DND-41 (cell line): ENCODE data around the gene C1QTNF6.
A peak's percentile ranks its signal among the peaks of the same experiment; 100 is the strongest.

Experiments
- ATAC-seq: fragments of 200-7000 bp; cut with Tn5 transposase; 3 replicates; pipeline ENCODE4 v1.9.1; 2021; ENCODE audit warnings: low read depth; ENCODE audit not compliant: insufficient read depth
- DNase-seq: peaks from one replicate; pipeline ENCODE4 v3.0.0-alpha.2; 2020
- H2AFZ ChIP-seq: 2 replicates; pipeline ENCODE4 v1.6.0; 2012; ENCODE audit warnings: low read depth, low read length
- H3K27ac ChIP-seq: 2 replicates; pipeline ENCODE4 v1.5.1; 2012; ENCODE audit warnings: low read length, inconsistent platforms
- H3K27me3 ChIP-seq: fragments of 200-600 bp; sonication (generic); 2 replicates; pipeline ENCODE4 v1.6.0; 2012; ENCODE audit warnings: low read length, mild to moderate bottlenecking, inconsistent platforms; ENCODE audit not compliant: insufficient read depth, poor library complexity
- H3K36me3 ChIP-seq: 2 replicates; pipeline ENCODE4 v1.5.1; 2012; ENCODE audit warnings: low read length, inconsistent platforms; ENCODE audit not compliant: insufficient read depth
- H3K4me1 ChIP-seq: 2 replicates; pipeline ENCODE4 v1.5.1; 2012; ENCODE audit warnings: mild to moderate bottlenecking, low read length; ENCODE audit not compliant: insufficient read depth
- H3K4me2 ChIP-seq: 2 replicates; pipeline ENCODE4 v1.6.0; 2012; ENCODE audit warnings: mild to moderate bottlenecking, moderate library complexity, low read length, inconsistent platforms; ENCODE audit not compliant: insufficient read depth
- H3K4me3 ChIP-seq, 2 experiments: fragments of 200-600 bp in 1 of 2; shearing (Covaris generic) in 1 of 2; 2 replicates each; pipeline ENCODE4 v1.5.1; 2012 to 2016; ENCODE audit warnings: inconsistent platforms in 2 of 2, low read length in 2 of 2, mild to moderate bottlenecking in 2 of 2, low read depth in 1 of 2, moderate library complexity in 1 of 2
- H3K79me2 ChIP-seq: 2 replicates; pipeline ENCODE4 v1.6.0; 2012; ENCODE audit warnings: low read length, inconsistent platforms; ENCODE audit not compliant: insufficient read depth
- H3K9ac ChIP-seq: 2 replicates; pipeline ENCODE4 v1.6.0; 2012; ENCODE audit warnings: low read depth, mild to moderate bottlenecking, inconsistent platforms, low read length, moderate library complexity
- H3K9me3 ChIP-seq: 2 replicates; pipeline ENCODE4 v1.5.1; 2012; ENCODE audit warnings: low read length, moderate library complexity, mild to moderate bottlenecking, inconsistent platforms; ENCODE audit not compliant: insufficient read depth, severe bottlenecking
- H4K20me1 ChIP-seq: 2 replicates; pipeline ENCODE4 v1.6.0; 2012; ENCODE audit warnings: low read length; ENCODE audit not compliant: insufficient read depth
- CTCF ChIP-seq: IDR thresholded peaks from 2 replicates; pipeline ENCODE4 v1.5.1; 2012; ENCODE audit warnings: borderline replicate concordance, low read length, moderate library complexity, mild to moderate bottlenecking; ENCODE audit not compliant: poor library complexity, severe bottlenecking; ENCODE audit errors: extremely low read depth
- EZH2 ChIP-seq: IDR thresholded peaks from 3 replicates; pipeline ENCODE4 v1.6.1; 2012; ENCODE audit warnings: borderline replicate concordance, low read depth, mild to moderate bottlenecking, moderate library complexity, low read length, inconsistent platforms; ENCODE audit not compliant: severe bottlenecking

C1QTNF6 gene

DNA sequence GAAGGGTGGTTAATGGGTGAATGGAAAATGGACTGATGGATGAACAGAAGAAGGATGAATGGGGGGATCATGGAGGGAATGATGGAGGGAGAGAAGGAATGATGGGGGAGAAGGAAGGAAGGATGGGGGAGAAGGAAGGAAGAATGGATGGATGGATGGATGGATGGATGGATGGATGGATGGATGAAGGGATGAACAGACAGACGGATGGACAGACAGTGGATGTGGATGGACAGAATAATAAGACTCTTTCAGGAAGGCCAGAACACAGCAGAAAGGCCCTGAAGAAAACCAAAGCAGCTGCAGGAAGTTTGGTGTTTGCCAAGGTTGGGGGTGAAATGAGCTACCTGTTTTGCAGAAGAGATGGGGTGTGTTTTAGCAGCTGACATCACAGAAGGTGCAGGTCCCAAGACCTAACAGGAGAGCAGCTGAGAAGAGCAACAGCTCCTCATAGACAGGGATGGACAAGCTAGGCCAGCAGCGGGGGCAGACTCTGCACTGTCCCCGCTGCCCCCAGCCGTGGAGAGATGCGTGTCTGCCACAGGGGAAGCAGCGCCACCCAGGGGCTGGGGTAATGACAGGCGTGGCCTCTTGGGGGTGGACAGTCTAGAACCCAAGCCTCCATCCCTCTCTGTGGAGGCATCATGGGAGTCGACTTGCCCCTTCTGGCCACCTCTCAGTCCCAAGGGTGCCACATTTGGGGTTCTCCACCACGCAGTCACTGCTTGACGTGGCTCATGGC lies 17.9 kb downstream of the C1QTNF6 start:
- peaks cover 10% of the 10 kb centered on the region for H3K27me3 ChIP-seq
- no peak for DNase-seq
- no peak overlapping the region for H2AFZ ChIP-seq
- TF ChIP-seq EZH2: no peak
- TF ChIP-seq CTCF: peak; percentile 10
- no peaks in the 10 kb centered on the region for H3K79me2 ChIP-seq
- peaks cover 7% of the 10 kb centered on the region for H3K4me1 ChIP-seq
- no peak overlapping the region for H3K27ac ChIP-seq
- H3K9ac ChIP-seq: no peak overlapping the region
- no peak overlapping the region for H3K4me2 ChIP-seq
- no peak for ATAC-seq
- H3K4me3 ChIP-seq: no peak overlapping the region
- H3K9me3 ChIP-seq: no peaks in the 10 kb centered on the region
- no peaks in the 10 kb centered on the region for H4K20me1 ChIP-seq
- no peaks in the 10 kb centered on the region for H3K36me3 ChIP-seq

- no peak for DNase-seq
- no peaks in the 10 kb centered on the region for H3K79me2 ChIP-seq
- H3K36me3 ChIP-seq: no peaks in the 10 kb centered on the region
- no peak overlapping the region for H3K4me3 ChIP-seq
- H3K4me2 ChIP-seq: no peak overlapping the region
- TF ChIP-seq CTCF (no peak), EZH2 (no peak)
- H3K4me1 ChIP-seq: peaks cover 7% of the 10 kb centered on the region
- no peaks in the 10 kb centered on the region for H4K20me1 ChIP-seq
- H3K27me3 ChIP-seq: peaks cover 8% of the 10 kb centered on the region
- H3K9me3 ChIP-seq: no peaks in the 10 kb centered on the region
- H3K27ac ChIP-seq: no peak overlapping the region
- no peak overlapping the region for H3K9ac ChIP-seq
- no peak for ATAC-seq
- H2AFZ ChIP-seq: no peak overlapping the region
Measured at GRCh38 chr22:37169406-37169805, 18.6 kb downstream of the C1QTNF6 start.

- TF ChIP-seq EZH2 (no peak), CTCF (no peak)
- H2AFZ ChIP-seq: no peak overlapping the region
- no peaks in the 10 kb centered on the region for H3K79me2 ChIP-seq
- H3K4me2 ChIP-seq: no peak overlapping the region
- no peaks in the 10 kb centered on the region for H3K36me3 ChIP-seq
- H3K27me3 ChIP-seq: peaks cover 3% of the 10 kb centered on the region
- no peak overlapping the region for H3K27ac ChIP-seq
- no peaks in the 10 kb centered on the region for H3K9me3 ChIP-seq
- no peak overlapping the region for H3K9ac ChIP-seq
- no peak overlapping the region for H3K4me3 ChIP-seq
- H3K4me1 ChIP-seq: peaks cover 7% of the 10 kb centered on the region
- no peak for DNase-seq
- ATAC-seq: no peak
- no peaks in the 10 kb centered on the region for H4K20me1 ChIP-seq
Measured at GRCh38 chr22:37167981-37168647, 19.9 kb downstream of the C1QTNF6 start.
